Measurements from ENCODE around the gene TOMM40L. TPM values are rescaled to one million over a fixed set of nuclear protein-coding genes. Genes with fewer than 3 reads are reported as not detected.
"Not testable (repeated sequence)": the region's sequence is repeated elsewhere in the genome, so short reads cannot be mapped to it uniquely, and the experiment has no call there.

The TOMM40L gene
- total RNA-seq, 1 experiment from 2014 or later = 9.2 TPM

GRCh38 chr1:161250829-161251228 is 25.0 kb downstream of the TOMM40L start:
- ChIA-PET POLR2A (no interaction called here), CTCF (no interaction called here)
- TF ChIP-seq, protein P1, sequence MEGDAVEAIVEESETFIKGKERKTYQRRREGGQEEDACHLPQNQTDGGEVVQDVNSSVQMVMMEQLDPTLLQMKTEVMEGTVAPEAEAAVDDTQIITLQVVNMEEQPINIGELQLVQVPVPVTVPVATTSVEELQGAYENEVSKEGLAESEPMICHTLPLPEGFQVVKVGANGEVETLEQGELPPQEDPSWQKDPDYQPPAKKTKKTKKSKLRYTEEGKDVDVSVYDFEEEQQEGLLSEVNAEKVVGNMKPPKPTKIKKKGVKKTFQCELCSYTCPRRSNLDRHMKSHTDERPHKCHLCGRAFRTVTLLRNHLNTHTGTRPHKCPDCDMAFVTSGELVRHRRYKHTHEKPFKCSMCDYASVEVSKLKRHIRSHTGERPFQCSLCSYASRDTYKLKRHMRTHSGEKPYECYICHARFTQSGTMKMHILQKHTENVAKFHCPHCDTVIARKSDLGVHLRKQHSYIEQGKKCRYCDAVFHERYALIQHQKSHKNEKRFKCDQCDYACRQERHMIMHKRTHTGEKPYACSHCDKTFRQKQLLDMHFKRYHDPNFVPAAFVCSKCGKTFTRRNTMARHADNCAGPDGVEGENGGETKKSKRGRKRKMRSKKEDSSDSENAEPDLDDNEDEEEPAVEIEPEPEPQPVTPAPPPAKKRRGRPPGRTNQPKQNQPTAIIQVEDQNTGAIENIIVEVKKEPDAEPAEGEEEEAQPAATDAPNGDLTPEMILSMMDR (IDR thresholded peaks at IDR 0.05) = no peak
- TF ChIP-seq POLR2AphosphoS5 (IDR thresholded peaks at IDR 0.05; ENCODE audit: low read depth, low read length) (no peak), REST (IDR thresholded peaks at IDR 0.05; ENCODE audit: insufficient read depth in 1 of 2, low read depth in 2 of 2, low read length in 1 of 2) (no peak), SIN3A (IDR thresholded peaks at IDR 0.05; ENCODE audit: borderline replicate concordance, insufficient read depth, low read depth, low read length) (no peak), TCF7L2 (IDR thresholded peaks at IDR 0.05; ENCODE audit: low read depth, low read length) (no peak)
- no peaks in the 10 kb centered on the region for H3K36me3 ChIP-seq (ENCODE audit: control insufficient read depth, insufficient read depth, low read length)
- H3K27ac ChIP-seq (ENCODE audit: low read length) = no peak overlapping the region
- ATAC-seq (no peak), DNase-seq (ENCODE audit: low read depth, low spot score) (no peak)
- no peaks in the 10 kb centered on the region for H3K9me3 ChIP-seq (ENCODE audit: control insufficient read depth, insufficient read depth, low read depth, low read length)
- no TSS peak for BruUV-seq (replicated peaks)
- no peaks in the 10 kb centered on the region for H3K4me1 ChIP-seq (ENCODE audit: control insufficient read depth, insufficient read depth, low read length)
- in situ Hi-C loops (cut with HindIII; ENCODE audit: low pct_unique_long_range_greater_than_20kb, low sequenced_read_pairs) = no loop called here
- intact Hi-C loops (cut with micrococcal nuclease; ENCODE audit: unreplicated experiment) = no loop called here
- H3K27me3 ChIP-seq (ENCODE audit: control insufficient read depth, insufficient read depth, low read length) = no peaks in the 10 kb centered on the region
- H3K4me3 ChIP-seq (ENCODE audit: low read depth in 2 of 2, low read length in 2 of 2) = no peak overlapping the region

GRCh38 chr1:161251579-161251978 is 25.7 kb downstream of the TOMM40L start:
- Histone ChIP-seq H3K4me1 (ENCODE audit: control insufficient read depth, insufficient read depth, low read length) (no peaks in the 10 kb centered on the region), H3K36me3 (ENCODE audit: control insufficient read depth, insufficient read depth, low read length) (no peaks in the 10 kb centered on the region), H3K4me3 (ENCODE audit: low read depth in 2 of 2, low read length in 2 of 2) (no peak overlapping the region), H3K27ac (ENCODE audit: low read length) (no peak overlapping the region), H3K9me3 (ENCODE audit: control insufficient read depth, insufficient read depth, low read depth, low read length) (no peaks in the 10 kb centered on the region), H3K27me3 (ENCODE audit: control insufficient read depth, insufficient read depth, low read length) (no peaks in the 10 kb centered on the region)
- POLR2A ChIA-PET = no interaction called here
- ATAC-seq (no peak), DNase-seq (ENCODE audit: low read depth, low spot score) (no peak)
- in situ Hi-C loops (cut with HindIII; ENCODE audit: low pct_unique_long_range_greater_than_20kb, low sequenced_read_pairs) = no loop called here
- intact Hi-C loops (cut with micrococcal nuclease; ENCODE audit: unreplicated experiment) = no loop called here
- BruUV-seq (replicated peaks) = no TSS peak
- no peak for TF ChIP-seq POLR2AphosphoS5 (IDR thresholded peaks at IDR 0.05; ENCODE audit: low read depth, low read length)
- CTCF ChIA-PET = no interaction called here

DNA sequence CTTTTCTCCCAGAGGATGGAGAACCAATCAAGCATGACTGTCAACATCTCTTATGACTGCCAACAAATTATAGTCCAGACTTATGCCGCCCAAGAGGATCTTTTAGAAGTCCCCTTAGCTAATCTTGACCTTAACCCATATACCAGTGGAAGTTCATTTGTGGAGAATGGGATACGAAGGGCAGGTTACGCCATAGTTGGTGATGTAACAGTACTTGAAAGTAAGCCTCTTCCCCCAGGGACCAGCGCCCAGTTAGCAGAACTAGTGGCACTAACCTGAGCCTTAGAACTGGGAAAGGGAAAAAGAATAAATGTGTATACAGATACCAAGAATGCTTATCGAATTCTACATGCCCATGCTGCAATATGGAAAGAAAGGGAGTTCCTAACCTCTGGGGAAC is 29.4 kb downstream of the TOMM40L start:
- H3K4me3 ChIP-seq (ENCODE audit: low read depth in 2 of 2, low read length in 2 of 2); CTCF ChIA-PET; H3K4me1 ChIP-seq (ENCODE audit: control insufficient read depth, insufficient read depth, low read length); intact Hi-C loops (cut with micrococcal nuclease; ENCODE audit: unreplicated experiment); DNase-seq (ENCODE audit: low read depth, low spot score); in situ Hi-C loops (cut with HindIII; ENCODE audit: low pct_unique_long_range_greater_than_20kb, low sequenced_read_pairs); H3K27ac ChIP-seq (ENCODE audit: low read length); H3K36me3 ChIP-seq (ENCODE audit: control insufficient read depth, insufficient read depth, low read length); POLR2A ChIA-PET; H3K9me3 ChIP-seq (ENCODE audit: control insufficient read depth, insufficient read depth, low read depth, low read length); BruUV-seq (replicated peaks); ATAC-seq: not testable (repeated sequence)
- H3K27me3 ChIP-seq (ENCODE audit: control insufficient read depth, insufficient read depth, low read length) = peaks cover 11% of the 10 kb centered on the region

DNA sequence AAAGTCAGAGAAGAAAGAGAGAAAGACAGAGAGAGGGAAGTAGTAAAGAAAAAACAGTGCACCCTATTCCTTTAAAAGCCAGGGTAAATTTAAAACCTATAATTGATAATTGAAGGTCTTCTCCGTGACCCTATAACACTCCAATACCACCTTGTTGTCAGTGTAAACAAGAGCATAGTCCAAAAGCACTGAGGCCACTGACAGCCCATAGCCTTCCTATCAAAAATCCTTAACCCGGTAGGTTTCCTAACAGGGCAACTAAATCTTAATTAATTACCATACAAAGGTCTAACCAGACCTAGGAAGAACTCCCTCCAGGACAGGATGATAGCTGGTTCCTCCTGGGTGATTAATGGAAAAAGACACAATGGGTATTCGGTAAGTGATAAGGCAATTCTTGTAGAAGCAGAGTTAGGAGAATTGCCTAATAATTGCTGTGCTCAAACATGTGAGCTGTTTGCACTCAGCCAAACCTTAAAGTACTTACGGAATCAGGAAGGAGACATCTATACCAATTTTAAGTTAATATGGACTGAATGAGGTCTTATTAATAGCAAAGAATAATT is 30.2 kb downstream of the TOMM40L start:
- CTCF ChIA-PET; ATAC-seq; H3K9me3 ChIP-seq (ENCODE audit: control insufficient read depth, insufficient read depth, low read depth, low read length); H3K4me3 ChIP-seq (ENCODE audit: low read depth in 2 of 2, low read length in 2 of 2); H3K27ac ChIP-seq (ENCODE audit: low read length); in situ Hi-C loops (cut with HindIII; ENCODE audit: low pct_unique_long_range_greater_than_20kb, low sequenced_read_pairs); BruUV-seq (replicated peaks); DNase-seq (ENCODE audit: low read depth, low spot score); intact Hi-C loops (cut with micrococcal nuclease; ENCODE audit: unreplicated experiment); POLR2A ChIA-PET; H3K36me3 ChIP-seq (ENCODE audit: control insufficient read depth, insufficient read depth, low read length); H3K4me1 ChIP-seq (ENCODE audit: control insufficient read depth, insufficient read depth, low read length): not testable (repeated sequence)
- H3K27me3 ChIP-seq (ENCODE audit: control insufficient read depth, insufficient read depth, low read length) = peaks cover 18% of the 10 kb centered on the region

DNA sequence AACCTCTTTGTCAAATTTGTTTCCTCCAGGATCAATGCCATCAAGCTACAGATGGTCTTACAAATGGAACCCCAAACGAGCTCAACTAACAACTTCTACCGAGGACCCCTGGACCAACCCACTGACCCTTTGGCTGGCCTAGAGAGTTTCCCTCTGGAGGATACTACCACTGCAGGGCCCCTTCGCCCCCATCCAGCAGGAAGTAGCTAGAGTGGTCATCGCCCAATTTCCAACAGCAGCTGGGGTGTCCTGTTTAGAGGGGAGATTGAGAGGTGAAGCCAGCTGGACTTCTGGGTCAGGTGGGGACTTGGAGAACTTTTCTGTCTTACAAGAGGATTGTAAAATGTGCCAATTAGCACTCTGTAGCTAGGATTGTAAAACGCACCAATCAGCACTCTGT is 31.2 kb downstream of the TOMM40L start:
- intact Hi-C loops (cut with micrococcal nuclease; ENCODE audit: unreplicated experiment); ATAC-seq; H3K9me3 ChIP-seq (ENCODE audit: control insufficient read depth, insufficient read depth, low read depth, low read length); in situ Hi-C loops (cut with HindIII; ENCODE audit: low pct_unique_long_range_greater_than_20kb, low sequenced_read_pairs); H3K36me3 ChIP-seq (ENCODE audit: control insufficient read depth, insufficient read depth, low read length); POLR2A ChIA-PET; BruUV-seq (replicated peaks); DNase-seq (ENCODE audit: low read depth, low spot score); H3K27ac ChIP-seq (ENCODE audit: low read length); H3K4me1 ChIP-seq (ENCODE audit: control insufficient read depth, insufficient read depth, low read length); H3K4me3 ChIP-seq (ENCODE audit: low read depth in 2 of 2, low read length in 2 of 2): not testable (repeated sequence)
- CTCF ChIA-PET = interaction anchor here (0.5 kb wide), 1 partner anchor 33 kb away, joined by 3 read pairs; no protein-coding TSS in a partner anchor
- H3K27me3 ChIP-seq (ENCODE audit: control insufficient read depth, insufficient read depth, low read length) = peaks cover 22% of the 10 kb centered on the region

All from Panc1 (cell line).